Measurements from ENCODE around the gene LGALS8. TPM values are rescaled to one million over a fixed set of nuclear protein-coding genes. Genes with fewer than 3 reads are reported as not detected.

The LGALS8 gene
- total and polyA plus RNA-seq, 2 donors (not counting 1 experiment from before 2014, with no cell fraction given): 38.0 to 67.0 TPM

GRCh38 chr1:236560213-236560771 is 36.5 kb downstream of the LGALS8 start:
- H3K27ac Mint-ChIP-seq: no peak overlapping the region
- Histone ChIP-seq H3K9ac (ENCODE audit: low read length) (no peak overlapping the region), H3K4me3 (ENCODE audit: control extremely low read depth in 1 of 5, extremely low read depth in 1 of 5, insufficient read depth in 1 of 5, low read depth in 2 of 5, low read length in 4 of 5) (no peak overlapping the region), H3K27me3 (replicated peaks in 1 of 4; ENCODE audit: control extremely low read depth in 1 of 4, control insufficient read depth in 3 of 4, insufficient read depth in 4 of 4, low read length in 3 of 4) (no peaks in the 10 kb centered on the region), H3K4me2 (replicated peaks; ENCODE audit: low read depth, low read length, poor library complexity, severe bottlenecking) (no peak overlapping the region), H3K27ac (ENCODE audit: low read length in 2 of 2) (no peak overlapping the region), H3K4me1 (ENCODE audit: control insufficient read depth in 2 of 2, insufficient read depth in 2 of 2, low read length in 2 of 2) (no peaks in the 10 kb centered on the region), H3K9me3 (ENCODE audit: control extremely low read depth in 1 of 3, control insufficient read depth in 2 of 3, insufficient read depth in 1 of 3, low read length in 2 of 3) (no peaks in the 10 kb centered on the region), H4K20me1 (ENCODE audit: control insufficient read depth, insufficient read depth, low read length, poor library complexity, severe bottlenecking) (no peaks in the 10 kb centered on the region), H2AFZ (ENCODE audit: insufficient read depth, low read depth, low read length, poor library complexity, severe bottlenecking) (no peak overlapping the region), H3K79me2 (ENCODE audit: control insufficient read depth, insufficient read depth, low read length) (no peaks in the 10 kb centered on the region), H3K36me3 (replicated peaks in 1 of 2; ENCODE audit: control extremely low read depth in 1 of 2, control insufficient read depth in 1 of 2, extremely low read depth in 1 of 2, insufficient read depth in 2 of 2, low read length in 1 of 2) (peaks cover 5 to 97% of the 10 kb centered on the region in 2 experiments)
- H3K4me3 Mint-ChIP-seq: no peak overlapping the region
- H3K27me3 Mint-ChIP-seq: no peaks in the 10 kb centered on the region
- ChIA-PET CTCF (no interaction called here), POLR2A (no interaction called here)
- intact Hi-C loops (cut with micrococcal nuclease): no loop called here
- 98% methylated on average over 5 of the region's 7 CpGs for WGBS (ENCODE audit: insufficient coverage)
- H3K9me3 Mint-ChIP-seq (ENCODE audit: insufficient read depth): no peaks in the 10 kb centered on the region
- ATAC-seq (ENCODE audit: low read depth) (no peak), DNase-seq (no peak)
- TF ChIP-seq EZH2 (IDR thresholded peaks at IDR 0.05; ENCODE audit: borderline replicate concordance, insufficient read depth, low read depth, low read length, poor library complexity, severe bottlenecking): no peak
- TF ChIP-seq, protein P1, sequence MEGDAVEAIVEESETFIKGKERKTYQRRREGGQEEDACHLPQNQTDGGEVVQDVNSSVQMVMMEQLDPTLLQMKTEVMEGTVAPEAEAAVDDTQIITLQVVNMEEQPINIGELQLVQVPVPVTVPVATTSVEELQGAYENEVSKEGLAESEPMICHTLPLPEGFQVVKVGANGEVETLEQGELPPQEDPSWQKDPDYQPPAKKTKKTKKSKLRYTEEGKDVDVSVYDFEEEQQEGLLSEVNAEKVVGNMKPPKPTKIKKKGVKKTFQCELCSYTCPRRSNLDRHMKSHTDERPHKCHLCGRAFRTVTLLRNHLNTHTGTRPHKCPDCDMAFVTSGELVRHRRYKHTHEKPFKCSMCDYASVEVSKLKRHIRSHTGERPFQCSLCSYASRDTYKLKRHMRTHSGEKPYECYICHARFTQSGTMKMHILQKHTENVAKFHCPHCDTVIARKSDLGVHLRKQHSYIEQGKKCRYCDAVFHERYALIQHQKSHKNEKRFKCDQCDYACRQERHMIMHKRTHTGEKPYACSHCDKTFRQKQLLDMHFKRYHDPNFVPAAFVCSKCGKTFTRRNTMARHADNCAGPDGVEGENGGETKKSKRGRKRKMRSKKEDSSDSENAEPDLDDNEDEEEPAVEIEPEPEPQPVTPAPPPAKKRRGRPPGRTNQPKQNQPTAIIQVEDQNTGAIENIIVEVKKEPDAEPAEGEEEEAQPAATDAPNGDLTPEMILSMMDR (IDR thresholded peaks at IDR 0.05): no peak
- no peaks in the 10 kb centered on the region for H3K4me1 Mint-ChIP-seq

DNA sequence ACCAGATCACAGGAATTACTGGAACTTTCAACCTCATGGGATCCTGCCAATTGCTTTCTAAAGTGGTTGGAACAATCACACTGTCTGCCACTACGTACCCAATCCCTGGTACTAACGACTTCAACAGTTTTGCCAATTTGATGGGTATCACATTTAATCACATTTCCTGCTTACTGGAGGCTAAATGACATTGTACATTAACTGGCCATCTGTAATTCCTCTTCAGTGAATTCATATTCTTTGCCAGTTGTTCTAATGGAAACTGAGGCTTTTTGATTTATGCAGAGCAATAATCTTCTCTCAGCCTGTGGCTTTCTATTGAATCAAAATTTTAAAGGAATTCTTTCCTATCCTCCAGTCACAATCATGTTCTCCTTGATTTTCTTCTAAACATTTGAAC is 38.2 kb downstream of the LGALS8 start:
- H3K4me1 ChIP-seq (ENCODE audit: control insufficient read depth in 2 of 2, insufficient read depth in 2 of 2, low read length in 2 of 2): no peaks in the 10 kb centered on the region
- Mint-ChIP-seq H3K27ac (no peak overlapping the region), H3K4me3 (no peak overlapping the region), H3K4me1 (no peaks in the 10 kb centered on the region), H3K9me3 (ENCODE audit: insufficient read depth) (no peaks in the 10 kb centered on the region), H3K27me3 (no peaks in the 10 kb centered on the region)
- ChIA-PET CTCF (no interaction called here), POLR2A (no interaction called here)
- no peak overlapping the region for H3K27ac ChIP-seq (ENCODE audit: low read length in 2 of 2)
- H3K36me3 ChIP-seq (replicated peaks in 1 of 2; ENCODE audit: control extremely low read depth in 1 of 2, control insufficient read depth in 1 of 2, extremely low read depth in 1 of 2, insufficient read depth in 2 of 2, low read length in 1 of 2): peaks cover 11 to 97% of the 10 kb centered on the region in 2 experiments
- no peak for TF ChIP-seq EZH2 (IDR thresholded peaks at IDR 0.05; ENCODE audit: borderline replicate concordance, insufficient read depth, low read depth, low read length, poor library complexity, severe bottlenecking)
- TF ChIP-seq, protein P1 (IDR thresholded peaks at IDR 0.05): no peak
- H3K4me2 ChIP-seq (replicated peaks; ENCODE audit: low read depth, low read length, poor library complexity, severe bottlenecking): no peak overlapping the region
- no peak overlapping the region for H3K9ac ChIP-seq (ENCODE audit: low read length)
- intact Hi-C loops (cut with micrococcal nuclease): no loop called here
- no peaks in the 10 kb centered on the region for H4K20me1 ChIP-seq (ENCODE audit: control insufficient read depth, insufficient read depth, low read length, poor library complexity, severe bottlenecking)
- ATAC-seq (ENCODE audit: low read depth): no peak
- 92% methylated on average over 2 of the region's 2 CpGs for WGBS (ENCODE audit: insufficient coverage)
- no peak overlapping the region for H3K4me3 ChIP-seq (ENCODE audit: control extremely low read depth in 1 of 5, extremely low read depth in 1 of 5, insufficient read depth in 1 of 5, low read depth in 2 of 5, low read length in 4 of 5)
- no peaks in the 10 kb centered on the region for H3K79me2 ChIP-seq (ENCODE audit: control insufficient read depth, insufficient read depth, low read length)
- no peaks in the 10 kb centered on the region for H3K27me3 ChIP-seq (replicated peaks in 1 of 4; ENCODE audit: control extremely low read depth in 1 of 4, control insufficient read depth in 3 of 4, insufficient read depth in 4 of 4, low read length in 3 of 4)
- DNase-seq: no peak
- H2AFZ ChIP-seq (ENCODE audit: insufficient read depth, low read depth, low read length, poor library complexity, severe bottlenecking): no peak overlapping the region
- H3K9me3 ChIP-seq (ENCODE audit: control extremely low read depth in 1 of 3, control insufficient read depth in 2 of 3, insufficient read depth in 1 of 3, low read length in 2 of 3): no peaks in the 10 kb centered on the region
